ENCODE measurements around the gene ZNF79.
A peak's percentile ranks its signal among the peaks of the same experiment; 100 is the strongest.

ZNF79 gene

GRCh38 chr9:127386981-127387380, 37.2 kb upstream of the ZNF79 start:
- H3K4me3 ChIP-seq (ENCODE audit: control insufficient read depth, low read depth, low read length), result no peak overlapping the region
- no peak for DNase-seq (ENCODE audit: low read depth)
- TF ChIP-seq CTCF (conservative IDR thresholded peaks at IDR 0.05; ENCODE audit: control insufficient read depth, insufficient read depth, low read depth, low read length), result no peak

GRCh38 chr9:127388037-127388855, 35.9 kb upstream of the ZNF79 start:
- DNase-seq (ENCODE audit: low read depth), result peak; percentile 96
- H3K4me3 ChIP-seq (ENCODE audit: control insufficient read depth, low read depth, low read length), result no peak overlapping the region
- no peak for TF ChIP-seq CTCF (conservative IDR thresholded peaks at IDR 0.05; ENCODE audit: control insufficient read depth, insufficient read depth, low read depth, low read length)

GRCh38 chr9:127388856-127389238, 35.3 kb upstream of the ZNF79 start:
- DNase-seq (ENCODE audit: low read depth), result no peak
- H3K4me3 ChIP-seq (ENCODE audit: control insufficient read depth, low read depth, low read length), result no peak overlapping the region
- no peak for TF ChIP-seq CTCF (conservative IDR thresholded peaks at IDR 0.05; ENCODE audit: control insufficient read depth, insufficient read depth, low read depth, low read length)

- H3K4me3 ChIP-seq (ENCODE audit: control insufficient read depth, low read depth, low read length), result no peak overlapping the region
- DNase-seq (ENCODE audit: low read depth), result no peak
- TF ChIP-seq CTCF (conservative IDR thresholded peaks at IDR 0.05; ENCODE audit: control insufficient read depth, insufficient read depth, low read depth, low read length), result no peak
Measured at GRCh38 chr9:127389381-127390247, 34.6 kb upstream of the ZNF79 start.

- no peak for DNase-seq (ENCODE audit: low read depth)
- H3K4me3 ChIP-seq (ENCODE audit: control insufficient read depth, low read depth, low read length), result no peak overlapping the region
- TF ChIP-seq CTCF (conservative IDR thresholded peaks at IDR 0.05; ENCODE audit: control insufficient read depth, insufficient read depth, low read depth, low read length), result no peak
Measured at GRCh38 chr9:127390248-127390545, 34.0 kb upstream of the ZNF79 start.

- H3K4me3 ChIP-seq (ENCODE audit: control insufficient read depth, low read depth, low read length), result no peak overlapping the region
- DNase-seq (ENCODE audit: low read depth), result no peak
- TF ChIP-seq CTCF (conservative IDR thresholded peaks at IDR 0.05; ENCODE audit: control insufficient read depth, insufficient read depth, low read depth, low read length), result no peak
Measured at GRCh38 chr9:127390563-127390962, 33.6 kb upstream of the ZNF79 start.

Data from fibroblast of mammary gland (primary cell).